Right renal cortex interstitium (tissue), 3 donors: ENCODE data around the gene PRAMEF12. TPM values are rescaled to one million over a fixed set of nuclear protein-coding genes. Genes with fewer than 3 reads are reported as not detected.
"Not testable (repeated sequence)": the region's sequence is repeated elsewhere in the genome, so short reads cannot be mapped to it uniquely, and the experiment has no call there.

Source experiments
- DNase-seq, 3 donors: peaks; one replicate each; pipeline ENCODE4 v3.0.0-alpha.2; 2013; ENCODE audit warnings: low read depth in 3 of 3, low spot score in 2 of 3
- polyA plus RNA-seq, 3 donors: library from polyadenylated mRNA; unstranded; fragments of 120-200 nt; gene quantifications; one replicate each; pipeline ENCODE4 v1.2.1, GENCODE V29; 2013; ENCODE audit not compliant: insufficient read length in 3 of 3

The PRAMEF12 gene
- polyA plus RNA-seq, result not detected

GRCh38 chr1:12773438-12773837, at the start of gene PRAMEF12:
PRAMEF12 (plus strand) TSS chr1:12773738; CDS start chr1:12774868, 1,130 bp downstream.
- no peak for DNase-seq

DNA sequence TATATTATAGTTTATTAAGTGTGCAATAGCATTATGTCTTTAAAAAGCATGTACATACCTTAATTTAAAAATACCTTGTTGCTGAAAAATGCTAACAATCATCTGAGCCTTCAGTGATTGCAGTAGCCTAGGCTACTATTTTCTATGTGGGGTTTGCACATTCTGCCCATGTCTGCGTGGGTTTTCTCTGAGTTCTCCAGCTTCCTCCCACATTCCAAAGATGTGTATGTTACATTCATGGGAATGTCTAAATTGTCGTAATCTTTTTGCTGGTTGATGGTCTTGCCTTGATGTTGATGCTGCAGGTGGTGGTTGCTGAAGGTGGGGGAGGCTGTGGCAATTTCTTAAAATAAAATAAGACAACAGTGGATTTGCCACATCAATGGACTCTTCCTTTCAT, 45.1 kb upstream of the PRAMEF12 start:
- no peak for DNase-seq

GRCh38 chr1:12730156-12730555, 43.4 kb upstream of the PRAMEF12 start:
- DNase-seq, result no peak

DNA sequence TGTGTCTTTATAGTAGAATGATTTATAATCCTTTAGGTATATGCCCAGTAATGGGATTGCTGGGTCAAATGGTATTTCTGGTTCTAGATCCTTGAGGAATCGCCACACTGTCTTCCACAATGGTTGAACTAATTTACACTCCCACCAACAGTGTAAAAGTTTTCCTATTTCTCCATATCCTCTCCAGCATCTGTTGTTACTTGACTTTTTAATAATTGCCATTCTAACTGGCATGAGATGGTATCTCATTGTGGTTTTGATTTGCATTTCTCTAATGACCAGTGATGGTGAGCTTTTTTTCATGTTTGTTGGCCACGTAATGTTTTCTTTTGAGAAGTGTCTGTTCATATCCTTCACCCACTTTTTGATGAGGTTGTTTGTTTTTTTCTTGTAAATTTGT, 42.5 kb upstream of the PRAMEF12 start:
- DNase-seq, result not testable (repeated sequence)

DNA sequence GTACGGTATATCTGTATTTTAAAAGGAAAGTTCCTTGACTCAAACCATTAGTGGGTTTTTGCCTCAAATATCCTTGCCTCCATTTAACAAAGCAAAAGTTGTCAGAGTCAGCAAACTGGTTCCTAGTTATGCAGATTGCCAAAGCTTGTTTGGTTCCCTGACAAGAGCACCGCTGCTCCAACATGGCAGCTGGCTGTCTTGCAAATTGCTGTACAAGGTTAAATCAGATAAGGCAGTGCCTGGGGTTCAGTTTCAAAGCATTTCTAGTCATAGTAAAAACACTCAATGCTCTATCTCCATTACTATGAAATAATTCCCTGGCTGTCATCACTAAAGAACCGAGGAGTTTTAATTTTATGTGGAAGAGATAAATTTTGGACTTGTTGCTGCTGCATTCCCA, 38.9 kb upstream of the PRAMEF12 start:
- no peak for DNase-seq

DNA sequence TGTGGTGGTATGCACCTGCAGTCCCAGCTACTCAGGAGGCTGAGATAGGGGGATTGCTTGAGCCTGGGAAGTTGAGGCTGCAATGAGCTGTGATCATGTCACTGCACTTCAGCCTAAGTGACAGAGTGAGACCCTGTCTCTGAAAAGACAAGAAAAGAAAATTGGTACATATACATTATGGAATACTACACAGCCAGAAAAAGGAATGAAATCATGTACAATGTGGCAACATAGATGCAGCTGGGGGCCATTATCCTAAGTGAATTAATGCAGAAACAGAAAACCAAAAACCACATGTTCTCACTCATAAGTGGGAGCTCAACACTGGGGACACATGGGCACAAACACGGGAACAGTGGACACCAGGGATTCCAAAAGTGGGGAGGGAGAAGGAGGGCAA, 34.6 kb upstream of the PRAMEF12 start:
- no peak for DNase-seq

DNA sequence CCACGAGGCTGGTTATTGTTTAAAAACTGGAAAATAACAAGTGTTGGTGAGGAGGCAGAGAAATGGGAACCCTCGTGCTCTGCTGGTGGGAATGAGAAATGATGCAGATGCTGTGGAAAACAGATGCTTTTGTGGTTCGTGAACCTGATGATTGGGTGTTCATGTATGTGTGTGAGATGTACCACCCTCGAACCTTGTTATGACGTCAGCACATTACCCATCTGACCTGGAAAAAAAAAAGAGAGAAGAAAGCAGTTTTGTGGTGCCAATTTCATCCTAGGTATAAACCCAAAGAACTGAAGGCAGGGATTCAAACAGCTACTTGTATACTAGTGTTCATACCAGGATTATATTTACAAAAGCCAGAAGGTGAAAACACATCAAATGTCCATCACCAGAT, 33.9 kb upstream of the PRAMEF12 start:
- DNase-seq, result no peak

- no peak for DNase-seq
Observed at GRCh38 chr1:12741946-12742345, 31.6 kb upstream of the PRAMEF12 start.

DNA sequence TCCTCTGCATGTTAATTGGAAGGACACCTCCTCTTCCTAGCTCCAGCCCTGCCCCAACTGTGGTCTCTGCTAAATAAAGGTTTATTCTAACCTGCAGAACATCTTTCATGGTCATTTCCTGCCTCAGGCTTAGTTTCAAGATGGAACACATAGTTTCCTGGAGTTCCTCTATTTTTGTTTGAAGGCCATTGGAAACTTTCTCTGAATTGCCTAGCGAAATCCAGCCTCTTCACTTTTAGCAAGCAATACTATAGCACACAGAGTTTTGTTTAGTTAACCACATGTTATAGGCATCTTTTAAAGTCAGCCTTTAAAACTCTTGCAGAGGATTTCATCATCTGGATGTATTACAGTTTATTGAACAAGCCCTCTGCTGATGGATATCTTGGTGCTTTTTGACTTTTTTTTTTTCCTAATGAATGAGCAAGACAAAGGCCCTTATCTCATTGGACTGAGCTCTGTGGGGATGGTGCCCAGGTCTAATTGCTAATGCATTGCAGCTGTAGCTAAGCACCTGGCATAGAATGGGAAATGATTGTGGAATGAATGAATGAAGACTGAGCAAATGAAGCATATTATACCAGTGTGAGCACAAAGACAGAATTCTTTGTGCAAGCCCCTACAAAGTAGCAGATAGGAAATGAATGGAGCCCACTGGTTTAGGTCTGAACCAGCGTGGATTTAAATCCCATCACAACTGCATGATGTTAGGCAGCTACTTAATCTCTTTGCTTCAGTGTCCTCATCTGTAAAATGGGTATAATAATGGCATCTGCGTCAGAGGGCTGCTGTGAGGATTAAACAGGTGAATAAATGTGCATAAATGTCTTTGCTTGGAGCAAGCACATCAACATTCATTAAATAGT, 28.2 kb upstream of the PRAMEF12 start:
- DNase-seq, result no peak

DNA sequence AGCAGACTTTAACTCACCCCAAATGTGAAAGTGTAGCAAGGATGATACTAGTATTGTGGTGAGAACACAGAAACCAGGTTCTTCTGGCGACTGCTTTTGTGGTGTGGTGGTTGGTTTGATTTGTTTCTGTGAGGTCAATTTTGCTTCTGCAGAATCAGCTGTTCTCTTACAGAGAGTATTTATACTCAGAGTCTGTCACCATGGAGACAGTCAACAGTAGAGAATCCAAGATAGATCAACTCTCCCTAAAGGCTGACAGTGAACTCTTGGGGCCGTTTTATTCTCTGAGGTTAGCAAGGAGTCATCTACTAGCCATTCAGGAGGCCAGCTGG, 27.6 kb upstream of the PRAMEF12 start, which contains the start of gene CFAP107:
Gene CFAP107 (plus strand): TSS at position 209 of the 332 bp plus-strand sequence. CDS start 231 bp downstream, outside the sequence.
- DNase-seq, result peak in 2 of 3 donors; percentile 2 to 24

DNA sequence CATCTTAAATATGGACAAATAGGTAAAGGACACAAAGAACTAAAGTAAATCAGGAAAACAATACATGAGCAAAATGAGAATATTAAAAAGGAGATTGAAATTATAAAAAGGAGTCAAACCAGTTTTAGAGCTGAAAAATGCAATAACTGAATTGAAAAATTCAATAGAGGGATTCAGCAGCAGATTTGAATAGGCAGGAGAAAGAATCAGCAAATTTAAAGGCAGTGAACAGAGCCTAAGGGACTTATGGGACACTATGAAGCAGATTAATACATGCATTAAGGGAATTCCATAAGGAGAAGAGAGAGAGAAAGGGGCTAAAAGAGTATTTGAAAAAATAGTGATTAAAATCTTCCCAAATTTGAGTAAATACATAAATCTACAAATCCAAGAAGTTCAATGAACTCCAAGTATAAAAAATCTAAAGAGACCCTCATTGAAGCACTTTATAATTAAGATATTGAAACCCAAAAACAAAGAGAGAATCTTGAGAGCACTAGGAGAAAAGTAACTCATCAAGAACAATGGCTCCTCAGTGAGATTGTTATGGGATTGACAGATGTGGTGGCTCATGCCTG, 24.7 kb upstream of the PRAMEF12 start:
- no peak for DNase-seq

DNA sequence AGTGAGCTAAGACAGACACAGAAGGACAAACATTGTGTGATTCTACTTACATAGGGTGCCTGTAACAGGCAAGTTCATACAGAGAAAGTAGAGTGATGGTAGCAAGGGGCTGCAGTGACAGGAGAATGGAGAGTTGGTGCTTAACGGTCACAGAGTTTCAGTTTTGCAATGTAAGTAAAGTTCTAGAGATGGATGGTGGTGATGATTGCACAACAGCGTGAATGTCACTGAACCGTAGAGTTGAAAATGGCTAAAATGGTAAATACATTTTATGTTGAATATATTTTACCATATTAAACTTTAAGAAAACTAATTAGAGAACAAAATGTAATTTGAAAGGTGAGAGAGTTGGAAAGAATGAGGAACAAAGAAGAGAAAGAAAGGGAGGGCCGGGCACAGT, 18.8 kb upstream of the PRAMEF12 start:
- DNase-seq, result no peak

- DNase-seq, result no peak
Observed at GRCh38 chr1:12756273-12756672, 17.3 kb upstream of the PRAMEF12 start.

- DNase-seq, result no peak
Observed at GRCh38 chr1:12756768-12757413, 16.6 kb upstream of the PRAMEF12 start.

- DNase-seq, result no peak
Observed at GRCh38 chr1:12757836-12758235, 15.7 kb upstream of the PRAMEF12 start.

DNA sequence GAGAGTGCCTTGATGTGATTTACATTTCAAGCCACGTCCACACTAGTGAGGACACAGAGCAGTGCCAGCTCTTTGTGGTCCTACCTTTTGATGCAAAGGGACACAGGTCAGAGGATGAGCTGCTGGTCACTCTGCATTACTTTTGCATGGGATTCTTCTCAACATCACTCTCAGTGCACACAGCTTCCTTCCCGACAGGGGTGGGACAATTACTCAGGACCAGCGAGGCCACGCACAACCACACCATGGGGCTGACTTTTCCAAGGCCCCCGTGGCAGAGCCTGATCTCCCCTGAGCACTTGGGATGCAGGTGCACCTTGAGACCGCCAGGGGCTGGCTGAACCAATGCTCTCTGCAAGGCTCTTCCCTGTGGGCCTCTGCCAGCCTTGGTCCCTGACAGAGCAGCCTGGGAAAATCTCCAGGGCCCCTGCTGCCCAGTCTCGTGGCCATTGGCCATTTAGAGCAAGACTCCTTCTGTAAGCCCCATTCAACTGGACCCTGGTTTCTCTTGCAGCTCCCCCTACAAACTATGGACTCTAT, 13.2 kb upstream of the PRAMEF12 start:
- no peak for DNase-seq

GRCh38 chr1:12761781-12762180, 11.8 kb upstream of the PRAMEF12 start:
- DNase-seq, result no peak

DNA sequence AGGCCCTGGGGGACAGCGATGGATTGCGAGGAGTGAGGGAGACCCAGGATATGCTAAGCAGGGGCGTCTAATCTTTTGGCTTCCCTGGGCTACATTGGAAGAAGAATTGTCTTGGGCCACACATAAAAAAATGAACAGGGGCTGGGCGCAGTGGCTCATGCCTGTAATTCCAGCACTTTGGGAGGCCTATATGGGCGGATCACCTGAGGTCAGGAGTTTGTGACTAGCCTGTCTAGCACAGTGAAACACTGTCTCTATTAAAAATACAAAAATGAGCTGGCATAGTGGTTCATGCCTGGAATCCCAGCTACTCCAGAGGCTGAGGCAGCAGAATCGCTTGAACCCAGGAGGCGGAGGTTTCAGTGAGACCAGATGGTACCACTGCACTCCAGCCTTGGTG, 10.8 kb upstream of the PRAMEF12 start:
- no peak for DNase-seq

DNA sequence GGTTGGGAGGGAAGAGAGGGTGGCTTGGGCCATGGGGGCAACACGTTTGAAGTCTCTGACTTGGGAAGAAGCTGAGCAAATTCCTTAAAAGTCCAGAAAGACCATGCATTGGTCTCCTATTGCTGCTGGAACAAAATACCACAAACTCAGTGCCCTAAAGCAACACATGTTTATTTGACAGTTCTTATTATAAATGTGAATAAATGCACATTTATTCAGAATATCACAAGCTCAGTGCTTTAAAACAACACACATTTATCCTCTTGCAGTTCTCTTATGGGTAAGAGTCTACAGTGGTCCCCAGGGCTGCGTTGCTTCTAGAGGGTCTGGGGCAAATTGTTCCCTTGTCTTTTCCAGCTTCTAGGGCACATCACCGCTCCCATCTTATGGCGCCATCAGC, 10.1 kb upstream of the PRAMEF12 start:
- no peak for DNase-seq

GRCh38 chr1:12764016-12764415, 9.5 kb upstream of the PRAMEF12 start:
- no peak for DNase-seq

DNA sequence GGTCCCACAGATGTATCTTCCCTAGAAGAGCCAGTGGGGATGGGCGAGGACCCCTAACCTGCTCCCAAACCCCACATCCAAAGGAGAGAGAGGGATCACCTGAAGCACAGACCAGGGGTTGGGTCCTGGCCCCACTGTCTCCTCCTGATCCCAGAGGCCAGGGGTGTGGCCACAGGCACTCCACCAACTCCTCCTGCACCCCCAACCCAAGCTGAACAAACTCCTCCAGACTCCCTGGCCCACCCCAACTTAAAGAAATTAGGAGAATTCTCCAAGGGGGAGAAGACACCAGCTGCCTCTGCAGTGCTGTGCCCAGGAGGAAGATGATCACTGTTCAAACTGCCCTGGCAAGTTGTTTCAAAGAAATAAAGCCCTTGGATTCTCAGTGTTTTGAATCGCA, 4.5 kb upstream of the PRAMEF12 start:
- no peak for DNase-seq
